Panc1 (cell line): Measurements from ENCODE around the gene FOXP4. TPM values are rescaled to one million over a fixed set of nuclear protein-coding genes. Genes with fewer than 3 reads are reported as not detected.

Experiments
- ATAC-seq: fragments of 200-7000 bp; cut with Tn5 transposase; 2 replicates; pipeline ENCODE4 v1.9.1; 2020; ENCODE audit warnings: mild to moderate bottlenecking, moderate library complexity
- BruUV-seq: library from RNA; stranded (reverse); fragments of 400-500 nt; replicated peaks from 2 replicates; lab custom pipeline; 2021; lab: Mats Ljungman, UMichigan
- CTCF ChIA-PET: fragments of 300-600 bp; sonication (Branson Sonifier 250); formaldehyde crosslinking; loops from one replicate; lab custom pipeline; 2022; ENCODE audit warnings: antibody characterized with exemption; lab: Charles Lee
- POLR2A ChIA-PET: fragments of 300-600 bp; sonication (Branson Sonifier 250); formaldehyde crosslinking; loops from one replicate; lab custom pipeline; 2022; ENCODE audit warnings: antibody characterized with exemption; lab: Charles Lee
- DNase-seq: peaks from one replicate; pipeline ENCODE4 v3.0.0-alpha.2; 2010; ENCODE audit warnings: low read depth, low spot score
- H3K27ac ChIP-seq: 2 replicates; pipeline ENCODE4 v1.5.1; 2011; ENCODE audit warnings: mild to moderate bottlenecking, low read length, inconsistent platforms
- H3K27me3 ChIP-seq: fragments of 200-500 bp; sonication (Bioruptor generic); 2 replicates; pipeline ENCODE4 v1.6.0; 2014; ENCODE audit warnings: low read length, inconsistent platforms; ENCODE audit not compliant: control insufficient read depth, insufficient read depth
- H3K36me3 ChIP-seq: fragments of 200-500 bp; sonication (Bioruptor generic); 2 replicates; pipeline ENCODE4 v1.5.1; 2014; ENCODE audit warnings: inconsistent platforms, mild to moderate bottlenecking, low read length, moderate library complexity; ENCODE audit not compliant: control insufficient read depth, insufficient read depth
- H3K4me1 ChIP-seq: 2 replicates; pipeline ENCODE4 v1.5.1; 2011; ENCODE audit warnings: inconsistent platforms, mild to moderate bottlenecking, low read length, moderate library complexity; ENCODE audit not compliant: control insufficient read depth, insufficient read depth
- H3K4me3 ChIP-seq, 2 experiments: 2 replicates each; pipeline ENCODE4 v1.5.1; 2011 to 2012; ENCODE audit warnings: low read depth in 2 of 2, low read length in 2 of 2, mild to moderate bottlenecking in 2 of 2, inconsistent platforms in 1 of 2, moderate library complexity in 1 of 2
- H3K9me3 ChIP-seq: fragments of 200-500 bp; sonication (Bioruptor generic); 2 replicates; pipeline ENCODE4 v1.5.1; 2014; ENCODE audit warnings: low read depth, mild to moderate bottlenecking, inconsistent platforms, low read length, moderate library complexity; ENCODE audit not compliant: control insufficient read depth, insufficient read depth
- CTCF ChIP-seq: fragments of 450-650 bp; IDR thresholded peaks from 2 replicates; pipeline ENCODE4 v1.5.1; 2017; ENCODE audit warnings: mild to moderate bottlenecking
- POLR2AphosphoS5 ChIP-seq: IDR thresholded peaks from 2 replicates; pipeline ENCODE4 v1.6.1; 2012; ENCODE audit warnings: mild to moderate bottlenecking, low read depth, low read length, moderate library complexity
- SIN3A ChIP-seq: IDR thresholded peaks from 2 replicates; pipeline ENCODE4 v1.6.1; 2012; ENCODE audit warnings: low read depth, mild to moderate bottlenecking, low read length, moderate library complexity, borderline replicate concordance; ENCODE audit not compliant: insufficient read depth
- TCF7L2 ChIP-seq: IDR thresholded peaks from 2 replicates; pipeline ENCODE4 v1.6.1; 2011; ENCODE audit warnings: mild to moderate bottlenecking, low read depth, low read length, inconsistent platforms
- in situ Hi-C: cut with HindIII; loops from 2 replicates; pipeline ENCODE4 v1.10.0; 2016; ENCODE audit warnings: low sequenced_read_pairs, low pct_unique_long_range_greater_than_20kb
- intact Hi-C: fragments of 100-400 bp; cut with micrococcal nuclease; formaldehyde crosslinking; loops from one replicate; pipeline ENCODE4 v1.10.0; 2022; ENCODE audit not compliant: unreplicated experiment
- total RNA-seq: library from RNA; stranded (reverse); gene quantifications from one replicate; pipeline ENCODE4 v1.2.1, GENCODE V29; 2021; ENCODE audit not compliant: unreplicated experiment
- TF ChIP-seq, protein P1 (sequence below), 2 experiments: IDR thresholded peaks; 2 replicates each; pipeline ENCODE4 v1.6.1; 2011 to 2012; ENCODE audit warnings: low read depth in 2 of 2, control low read depth in 1 of 2, low read length in 1 of 2, mild to moderate bottlenecking in 1 of 2, moderate library complexity in 1 of 2; ENCODE audit not compliant: insufficient read depth in 1 of 2

The FOXP4 gene
- total RNA-seq, 1 experiment from 2014 or later, result 30.4 TPM

DNA sequence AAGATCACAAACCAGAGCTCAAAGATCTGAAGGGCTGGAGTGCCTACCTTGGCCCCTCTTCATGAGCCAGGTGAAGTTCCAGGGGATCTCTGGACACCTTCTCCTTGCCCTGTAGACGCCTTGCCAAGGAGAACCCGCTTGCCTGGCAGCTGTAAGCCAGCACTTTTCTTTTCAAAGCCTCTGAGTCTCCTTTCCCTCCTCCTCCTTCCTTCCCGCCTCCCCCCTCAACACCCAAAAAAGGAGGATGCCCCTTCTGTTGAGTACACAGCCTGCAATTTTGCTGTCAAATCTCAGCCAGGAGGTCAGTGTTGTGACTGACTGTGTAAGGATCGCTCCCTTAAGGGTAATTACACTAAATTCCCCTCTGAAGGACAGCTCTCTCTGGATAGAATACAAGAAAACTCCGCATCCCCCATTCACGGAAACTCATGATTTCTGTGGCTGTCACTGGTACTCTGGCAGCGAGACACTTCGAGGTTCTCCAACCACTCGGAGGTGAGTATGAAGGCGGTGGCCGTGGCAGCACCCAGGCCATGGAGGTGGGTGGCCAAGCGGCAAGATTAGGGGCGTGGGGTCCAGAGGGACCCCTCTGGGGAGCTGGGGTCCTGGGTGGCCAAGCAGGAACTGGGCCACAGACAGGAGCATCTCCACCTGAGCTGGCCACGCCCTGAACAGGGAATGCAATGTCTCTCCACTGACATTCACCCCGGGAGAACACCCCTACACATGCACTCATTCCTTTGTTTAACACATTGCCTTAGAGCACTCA lies 23.2 kb upstream of the FOXP4 start:
- TF ChIP-seq, protein P1, sequence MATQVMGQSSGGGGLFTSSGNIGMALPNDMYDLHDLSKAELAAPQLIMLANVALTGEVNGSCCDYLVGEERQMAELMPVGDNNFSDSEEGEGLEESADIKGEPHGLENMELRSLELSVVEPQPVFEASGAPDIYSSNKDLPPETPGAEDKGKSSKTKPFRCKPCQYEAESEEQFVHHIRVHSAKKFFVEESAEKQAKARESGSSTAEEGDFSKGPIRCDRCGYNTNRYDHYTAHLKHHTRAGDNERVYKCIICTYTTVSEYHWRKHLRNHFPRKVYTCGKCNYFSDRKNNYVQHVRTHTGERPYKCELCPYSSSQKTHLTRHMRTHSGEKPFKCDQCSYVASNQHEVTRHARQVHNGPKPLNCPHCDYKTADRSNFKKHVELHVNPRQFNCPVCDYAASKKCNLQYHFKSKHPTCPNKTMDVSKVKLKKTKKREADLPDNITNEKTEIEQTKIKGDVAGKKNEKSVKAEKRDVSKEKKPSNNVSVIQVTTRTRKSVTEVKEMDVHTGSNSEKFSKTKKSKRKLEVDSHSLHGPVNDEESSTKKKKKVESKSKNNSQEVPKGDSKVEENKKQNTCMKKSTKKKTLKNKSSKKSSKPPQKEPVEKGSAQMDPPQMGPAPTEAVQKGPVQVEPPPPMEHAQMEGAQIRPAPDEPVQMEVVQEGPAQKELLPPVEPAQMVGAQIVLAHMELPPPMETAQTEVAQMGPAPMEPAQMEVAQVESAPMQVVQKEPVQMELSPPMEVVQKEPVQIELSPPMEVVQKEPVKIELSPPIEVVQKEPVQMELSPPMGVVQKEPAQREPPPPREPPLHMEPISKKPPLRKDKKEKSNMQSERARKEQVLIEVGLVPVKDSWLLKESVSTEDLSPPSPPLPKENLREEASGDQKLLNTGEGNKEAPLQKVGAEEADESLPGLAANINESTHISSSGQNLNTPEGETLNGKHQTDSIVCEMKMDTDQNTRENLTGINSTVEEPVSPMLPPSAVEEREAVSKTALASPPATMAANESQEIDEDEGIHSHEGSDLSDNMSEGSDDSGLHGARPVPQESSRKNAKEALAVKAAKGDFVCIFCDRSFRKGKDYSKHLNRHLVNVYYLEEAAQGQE (IDR thresholded peaks at IDR 0.05; ENCODE audit: insufficient read depth in 1 of 2, low read depth in 2 of 2, low read length in 1 of 2), result no peak
- TF ChIP-seq TCF7L2 (no peak), POLR2AphosphoS5 (no peak), SIN3A (no peak), CTCF (no peak)
- ATAC-seq (no peak), DNase-seq (no peak)
- CTCF ChIA-PET, result interaction anchor here (1.6 kb wide), 1 partner anchor 97 kb away, joined by 3 read pairs; no protein-coding TSS in a partner anchor
- POLR2A ChIA-PET, result no interaction called here
- in situ Hi-C loops, result no loop called here
- Histone ChIP-seq H3K4me3 (no peak overlapping the region), H3K27me3 (no peaks in the 10 kb centered on the region; the same call in 1 of the 2 replicates), H3K4me1 (no peaks in the 10 kb centered on the region), H3K9me3 (no peaks in the 10 kb centered on the region), H3K27ac (no peak overlapping the region), H3K36me3 (no peaks in the 10 kb centered on the region)
- intact Hi-C loops, result no loop called here
- no TSS peak for BruUV-seq

DNA sequence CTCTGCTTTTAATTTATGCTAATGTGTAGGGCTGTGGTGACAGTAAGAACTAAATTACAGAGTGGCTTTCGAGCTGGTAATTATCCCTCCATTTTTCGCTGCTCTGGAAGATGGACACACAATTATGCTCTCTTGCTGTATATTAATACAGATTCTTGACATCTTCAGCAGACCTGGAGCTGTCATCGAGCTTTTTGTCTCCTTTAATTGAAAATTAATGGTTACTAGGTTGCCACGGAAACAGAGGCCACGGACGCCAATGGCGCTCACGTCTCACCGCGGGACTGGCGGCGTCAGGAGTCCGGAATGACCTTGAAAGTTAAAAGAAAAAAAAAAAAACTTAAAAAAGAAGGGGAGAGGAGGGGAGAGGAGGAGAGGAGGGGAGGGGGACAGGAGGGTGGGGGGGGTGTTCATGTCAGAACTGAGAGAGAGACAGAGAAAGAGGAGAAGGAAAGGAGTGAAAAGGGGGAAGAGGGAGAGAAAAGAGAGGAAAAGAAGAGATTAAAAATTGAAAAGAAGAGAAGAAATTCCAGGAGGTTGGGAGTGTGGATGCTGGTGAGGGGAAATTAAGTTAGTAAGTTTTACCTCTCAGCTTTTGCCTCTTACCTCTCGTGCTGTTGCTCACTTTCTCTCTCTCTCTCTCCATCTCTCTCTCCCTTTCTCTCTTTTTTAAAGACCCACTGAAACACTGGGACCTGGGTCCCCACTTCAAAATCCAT lies 22.1 kb upstream of the FOXP4 start:
- intact Hi-C loops, result no loop called here
- no peak for ATAC-seq
- H3K4me1 ChIP-seq, result no peaks in the 10 kb centered on the region
- H3K27me3 ChIP-seq, result no peaks in the 10 kb centered on the region; the same call in 1 of the 2 replicates
- no peak overlapping the region for H3K4me3 ChIP-seq
- no peaks in the 10 kb centered on the region for H3K36me3 ChIP-seq
- in situ Hi-C loops, result no loop called here
- no peaks in the 10 kb centered on the region for H3K9me3 ChIP-seq
- no peak overlapping the region for H3K27ac ChIP-seq
- no TSS peak for BruUV-seq
- CTCF ChIA-PET, result interaction anchor here (0.6 kb wide), 1 partner anchor 220 kb away, joined by 5 read pairs; no protein-coding TSS in a partner anchor
- DNase-seq, result no peak
- TF ChIP-seq SIN3A (no peak), POLR2AphosphoS5 (no peak)
- POLR2A ChIA-PET, result interaction anchor here (0.7 to 0.8 kb wide), 2 partner anchors 21 to 846 kb away, joined by 8 to 15 read pairs; no protein-coding TSS in a partner anchor
